ENCODE measurements around the gene ANKRD24.
A peak's percentile ranks its signal among the peaks of the same experiment; 100 is the strongest.
"Not testable (repeated sequence)": the region's sequence is repeated elsewhere in the genome, so short reads cannot be mapped to it uniquely, and the experiment has no call there.

ANKRD24 gene

GRCh38 chr19:4157971-4158370 lies 24.5 kb upstream of the ANKRD24 start:
- H3K36me3 Mint-ChIP-seq; H3K9me3 Mint-ChIP-seq (ENCODE audit: low read depth); H3K27me3 Mint-ChIP-seq; H3K4me3 Mint-ChIP-seq; H3K4me1 Mint-ChIP-seq (ENCODE audit: low read depth); H3K27ac Mint-ChIP-seq: not testable (repeated sequence)

GRCh38 chr19:4161415-4162077 lies 20.9 kb upstream of the ANKRD24 start:
- Mint-ChIP-seq H3K4me1 (ENCODE audit: low read depth) (no peaks in the 10 kb centered on the region), H3K9me3 (ENCODE audit: low read depth) (no peaks in the 10 kb centered on the region), H3K27ac (no peak overlapping the region), H3K4me3 (no peak overlapping the region), H3K36me3 (no peaks in the 10 kb centered on the region), H3K27me3 (peaks cover 2% of the 10 kb centered on the region)

DNA sequence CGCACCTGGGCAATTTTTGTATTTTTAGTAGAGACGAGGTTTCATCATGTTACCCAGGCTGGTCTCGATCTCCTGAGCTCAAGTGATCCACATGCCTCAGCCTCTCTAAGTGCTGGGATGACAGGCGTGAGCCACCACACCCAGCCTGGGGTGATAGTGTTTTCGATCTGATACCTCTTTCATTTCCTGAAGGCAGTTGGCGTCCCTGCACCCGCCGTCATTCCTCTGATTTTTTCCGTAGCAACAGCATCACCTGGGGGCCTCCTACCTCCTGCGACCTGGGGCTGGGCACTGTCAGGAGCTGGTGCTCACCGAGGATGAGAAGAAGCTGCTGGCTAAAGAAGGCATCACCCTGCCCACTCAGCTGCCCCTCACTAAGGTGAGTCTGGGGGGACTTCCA lies 18.2 kb upstream of the ANKRD24 start:
- Mint-ChIP-seq H3K4me3 (no peak overlapping the region), H3K27me3 (peaks cover 9% of the 10 kb centered on the region), H3K9me3 (ENCODE audit: low read depth) (no peaks in the 10 kb centered on the region), H3K4me1 (ENCODE audit: low read depth) (no peaks in the 10 kb centered on the region), H3K27ac (no peak overlapping the region), H3K36me3 (no peaks in the 10 kb centered on the region)

GRCh38 chr19:4171676-4172075 lies 10.8 kb upstream of the ANKRD24 start:
- Mint-ChIP-seq H3K36me3 (peaks cover 2% of the 10 kb centered on the region), H3K4me1 (ENCODE audit: low read depth) (no peaks in the 10 kb centered on the region), H3K4me3 (no peak overlapping the region), H3K27me3 (peaks cover 12% of the 10 kb centered on the region), H3K27ac (no peak overlapping the region), H3K9me3 (ENCODE audit: low read depth) (no peaks in the 10 kb centered on the region)

GRCh38 chr19:4172861-4173473 lies 9.5 kb upstream of the ANKRD24 start:
- no peak overlapping the region for H3K4me3 Mint-ChIP-seq
- no peak overlapping the region for H3K27ac Mint-ChIP-seq
- H3K27me3 Mint-ChIP-seq = peaks cover 9% of the 10 kb centered on the region
- H3K9me3 Mint-ChIP-seq (ENCODE audit: low read depth) = no peaks in the 10 kb centered on the region
- H3K36me3 Mint-ChIP-seq = peaks cover 5% of the 10 kb centered on the region
- H3K4me1 Mint-ChIP-seq (ENCODE audit: low read depth) = no peaks in the 10 kb centered on the region

DNA sequence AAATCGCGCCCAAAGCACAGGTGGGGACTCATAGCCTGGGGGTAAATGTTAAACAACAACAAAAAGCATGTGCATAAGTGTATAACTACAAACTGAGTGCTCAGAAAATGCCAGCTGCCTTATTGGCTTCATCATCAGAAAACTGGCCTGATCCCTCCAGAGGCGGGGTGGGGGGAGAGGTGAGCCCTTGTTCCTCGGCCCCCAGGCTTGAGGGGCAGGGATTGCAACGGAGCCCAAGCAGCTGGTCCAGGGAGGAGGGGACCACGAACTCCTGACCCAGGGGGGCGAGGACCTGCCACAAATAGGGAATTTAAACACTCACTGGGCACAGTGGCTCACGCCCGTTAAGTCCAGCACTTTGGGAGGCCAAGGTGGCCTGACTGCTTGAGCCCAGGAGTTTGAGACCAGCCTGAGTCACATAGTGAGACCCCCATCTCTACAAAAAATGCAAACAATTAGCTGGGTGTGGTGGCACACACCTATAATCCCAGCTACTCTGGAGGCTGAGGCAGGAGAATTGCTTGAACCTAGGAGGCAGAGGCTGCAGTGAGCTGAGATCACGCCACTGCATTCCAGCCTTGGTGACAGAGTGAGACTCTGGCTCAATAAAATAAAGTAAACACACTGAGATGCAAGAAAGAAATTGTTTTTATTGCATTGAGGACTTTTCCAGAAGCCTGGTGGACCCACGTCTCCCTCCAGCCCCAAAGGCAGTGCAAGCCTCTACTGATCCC lies 8.8 kb upstream of the ANKRD24 start:
- Mint-ChIP-seq H3K4me3 (no peak overlapping the region), H3K9me3 (ENCODE audit: low read depth) (no peaks in the 10 kb centered on the region), H3K36me3 (peaks cover 5% of the 10 kb centered on the region), H3K27ac (no peak overlapping the region), H3K4me1 (ENCODE audit: low read depth) (no peaks in the 10 kb centered on the region), H3K27me3 (peaks cover 5% of the 10 kb centered on the region)

DNA sequence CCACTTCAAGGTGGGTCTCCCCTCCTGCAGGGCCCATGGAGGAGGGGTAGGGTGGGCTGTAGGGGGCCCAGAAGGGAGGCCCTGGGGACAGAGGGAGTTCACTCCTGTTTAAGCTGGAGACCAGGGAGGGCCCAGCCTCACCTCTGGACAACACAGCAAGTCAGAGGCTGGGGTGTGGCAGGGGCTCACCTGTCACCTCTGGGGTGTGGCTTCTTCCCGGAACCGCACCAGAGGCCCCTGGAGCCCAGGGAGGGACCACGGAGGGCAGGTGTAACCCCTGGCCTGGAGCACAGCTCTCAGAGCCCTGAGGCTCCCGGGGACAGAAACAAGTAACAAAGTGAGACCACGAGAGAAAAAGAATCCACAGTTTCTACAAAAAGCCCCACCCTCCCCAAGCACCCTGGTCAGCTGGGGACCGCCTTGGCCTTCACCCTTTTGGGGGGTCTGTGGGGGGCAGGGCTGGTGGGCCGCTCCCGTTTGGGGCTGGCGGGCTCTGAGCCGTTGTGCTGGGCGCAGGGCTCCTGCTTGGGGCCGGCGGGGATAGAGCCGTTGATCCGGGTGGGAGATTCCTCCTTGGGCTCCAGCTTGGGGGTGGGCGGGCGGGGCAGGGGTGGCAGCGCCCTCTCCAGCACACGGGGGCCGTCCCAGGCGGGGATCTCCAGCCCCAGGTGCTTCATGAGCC lies 8.1 kb upstream of the ANKRD24 start:
- Mint-ChIP-seq H3K27me3 (peaks cover 5% of the 10 kb centered on the region), H3K4me1 (ENCODE audit: low read depth) (peaks cover 2% of the 10 kb centered on the region)

GRCh38 chr19:4174895-4175668 lies 7.4 kb upstream of the ANKRD24 start:
- Mint-ChIP-seq H3K27ac (no peak overlapping the region), H3K27me3 (peaks cover 3% of the 10 kb centered on the region), H3K9me3 (ENCODE audit: low read depth) (no peaks in the 10 kb centered on the region), H3K4me1 (ENCODE audit: low read depth) (peaks cover 7% of the 10 kb centered on the region), H3K4me3 (no peak overlapping the region), H3K36me3 (peaks cover 5% of the 10 kb centered on the region)

More for the DNA sequence above, 8.1 kb upstream of the ANKRD24 start:
- H3K4me3 Mint-ChIP-seq = no peak overlapping the region
- H3K27ac Mint-ChIP-seq = no peak overlapping the region
- H3K9me3 Mint-ChIP-seq (ENCODE audit: low read depth) = no peaks in the 10 kb centered on the region
- H3K36me3 Mint-ChIP-seq = peaks cover 5% of the 10 kb centered on the region

GRCh38 chr19:4175669-4175931 lies 6.9 kb upstream of the ANKRD24 start:
- H3K4me1 Mint-ChIP-seq (ENCODE audit: low read depth) = peaks cover 10% of the 10 kb centered on the region
- H3K27me3 Mint-ChIP-seq = peaks cover 3% of the 10 kb centered on the region
- no peak overlapping the region for H3K27ac Mint-ChIP-seq
- H3K4me3 Mint-ChIP-seq = no peak overlapping the region
- H3K36me3 Mint-ChIP-seq = peaks cover 5% of the 10 kb centered on the region
- no peaks in the 10 kb centered on the region for H3K9me3 Mint-ChIP-seq (ENCODE audit: low read depth)

GRCh38 chr19:4177146-4177545 lies 5.3 kb upstream of the ANKRD24 start:
- Mint-ChIP-seq H3K4me3 (no peak overlapping the region), H3K36me3 (peaks cover 5% of the 10 kb centered on the region), H3K27ac (no peak overlapping the region), H3K9me3 (ENCODE audit: low read depth) (no peaks in the 10 kb centered on the region), H3K27me3 (peaks cover 3% of the 10 kb centered on the region), H3K4me1 (ENCODE audit: low read depth) (peaks cover 19% of the 10 kb centered on the region)

- Mint-ChIP-seq H3K27ac (no peak overlapping the region), H3K36me3 (peaks cover 5% of the 10 kb centered on the region), H3K27me3 (no peaks in the 10 kb centered on the region), H3K4me1 (ENCODE audit: low read depth) (peaks cover 28% of the 10 kb centered on the region), H3K4me3 (no peak overlapping the region), H3K9me3 (ENCODE audit: low read depth) (no peaks in the 10 kb centered on the region)
Measured at GRCh38 chr19:4178990-4179389, 3.5 kb upstream of the ANKRD24 start.

DNA sequence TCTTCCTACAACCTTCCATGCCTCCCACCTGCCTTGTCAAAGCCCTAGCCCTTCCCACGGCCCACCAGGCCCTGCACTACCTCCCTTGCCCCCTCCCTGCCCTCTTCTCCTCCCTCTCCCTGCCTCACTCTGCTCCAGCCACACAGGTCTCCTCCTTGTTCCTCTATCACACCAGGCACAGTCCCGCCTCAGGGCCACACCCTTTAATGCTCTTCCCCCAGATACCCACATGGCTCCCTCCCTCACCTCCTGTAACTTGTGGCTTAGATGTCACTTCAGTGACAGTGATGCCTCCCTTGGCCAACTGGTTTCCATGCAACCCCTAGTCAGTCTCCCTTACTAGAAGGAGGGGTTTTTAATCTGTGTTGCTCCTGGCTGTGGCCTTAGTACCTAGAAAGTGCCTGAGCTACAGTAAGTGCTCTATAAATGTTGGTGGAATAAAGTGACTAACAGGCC lies 1.4 kb upstream of the ANKRD24 start:
- no peaks in the 10 kb centered on the region for H3K27me3 Mint-ChIP-seq
- H3K9me3 Mint-ChIP-seq (ENCODE audit: low read depth) = no peaks in the 10 kb centered on the region
- H3K36me3 Mint-ChIP-seq = peaks cover 3% of the 10 kb centered on the region
- peaks cover 28% of the 10 kb centered on the region for H3K4me1 Mint-ChIP-seq (ENCODE audit: low read depth)
- H3K4me3 Mint-ChIP-seq = peak overlapping the region; percentile 98
- peak overlapping the region; percentile 34 for H3K27ac Mint-ChIP-seq

GRCh38 chr19:4183967-4184717 lies 1.7 kb downstream of the ANKRD24 start:
- Mint-ChIP-seq H3K4me1 (ENCODE audit: low read depth) (peaks cover 28% of the 10 kb centered on the region), H3K27me3 (no peaks in the 10 kb centered on the region), H3K27ac (no peak overlapping the region), H3K9me3 (ENCODE audit: low read depth) (no peaks in the 10 kb centered on the region), H3K4me3 (peak overlapping the region; percentile 61), H3K36me3 (no peaks in the 10 kb centered on the region)

DNA sequence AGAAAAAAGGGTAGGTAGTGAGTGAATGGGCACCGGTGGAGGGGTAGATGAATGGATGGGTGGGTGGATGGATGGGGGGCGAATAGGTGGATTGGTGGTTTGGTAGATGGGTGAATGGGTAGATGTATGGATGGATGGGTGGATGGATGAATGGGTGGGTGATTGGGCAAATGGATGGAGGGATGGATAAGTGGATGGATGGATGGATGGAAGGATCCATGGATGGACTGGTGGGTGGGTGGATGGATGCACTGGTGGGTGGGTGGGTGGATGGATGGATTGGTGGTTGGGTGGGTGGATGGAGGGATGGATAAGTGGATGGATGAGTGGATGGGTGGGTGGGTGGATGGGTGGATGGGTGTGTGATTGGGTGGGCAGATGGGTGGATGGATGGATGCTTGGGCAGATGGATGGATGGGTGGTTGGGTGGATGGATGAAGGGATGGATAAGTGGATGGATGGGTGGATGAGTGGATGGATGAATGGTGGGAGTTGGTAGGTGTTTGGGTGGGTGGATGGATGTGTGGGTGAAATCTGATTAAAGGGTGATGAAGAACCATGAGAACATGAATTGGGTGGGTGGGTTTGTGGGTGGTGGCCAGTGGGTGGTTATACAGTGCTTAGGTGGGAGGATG lies 2.3 kb downstream of the ANKRD24 start:
- Mint-ChIP-seq H3K9me3 (ENCODE audit: low read depth) (no peaks in the 10 kb centered on the region), H3K4me1 (ENCODE audit: low read depth) (peaks cover 21% of the 10 kb centered on the region), H3K36me3 (no peaks in the 10 kb centered on the region), H3K27me3 (no peaks in the 10 kb centered on the region), H3K27ac (no peak overlapping the region), H3K4me3 (no peak overlapping the region)
